Karpas-422 (cell line): ENCODE measurements around the gene LRP1B. TPM values are rescaled to one million over a fixed set of nuclear protein-coding genes. Genes with fewer than 3 reads are reported as not detected.

Experiments
- DNase-seq: peaks from one replicate; pipeline ENCODE4 v3.0.0-alpha.2; 2015
- H2AFZ ChIP-seq: fragments of 200-600 bp; sonication (generic); 2 replicates; pipeline ENCODE4 v1.6.1; 2014; ENCODE audit warnings: antibody characterized with exemption, low read length, mixed read lengths
- H3K27ac ChIP-seq: fragments of 200-600 bp; sonication (generic); 2 replicates; pipeline ENCODE4 v1.5.1; 2014; ENCODE audit warnings: mild to moderate bottlenecking, low read length, moderate library complexity
- H3K27me3 ChIP-seq: fragments of 200-600 bp; sonication (generic); 2 replicates; pipeline ENCODE4 v1.6.1; 2014; ENCODE audit warnings: low read length, mixed read lengths
- H3K36me3 ChIP-seq: fragments of 200-600 bp; sonication (generic); 2 replicates; pipeline ENCODE4 v1.6.1; 2014; ENCODE audit warnings: low read length, mixed read lengths; ENCODE audit not compliant: insufficient read depth
- H3K4me1 ChIP-seq: fragments of 200-600 bp; sonication (generic); 2 replicates; pipeline ENCODE4 v1.6.1; 2014; ENCODE audit warnings: mild to moderate bottlenecking, low read length, mixed read lengths
- H3K4me2 ChIP-seq: fragments of 200-600 bp; sonication (generic); 2 replicates; pipeline ENCODE4 v1.6.1; 2014; ENCODE audit warnings: low read length, low read depth, mild to moderate bottlenecking; ENCODE audit not compliant: poor library complexity, severe bottlenecking
- H3K4me3 ChIP-seq: fragments of 200-600 bp; sonication (generic); 2 replicates; pipeline ENCODE4 v1.5.1; 2014; ENCODE audit warnings: mild to moderate bottlenecking, antibody characterized with exemption, low read length, mixed read lengths
- H3K79me2 ChIP-seq: fragments of 200-600 bp; sonication (generic); 2 replicates; pipeline ENCODE4 v1.6.1; 2014; ENCODE audit warnings: mild to moderate bottlenecking, low read length, mixed read lengths
- H3K9ac ChIP-seq: fragments of 200-600 bp; sonication (generic); 2 replicates; pipeline ENCODE4 v1.6.0; 2014; ENCODE audit warnings: low read length
- H3K9me2 ChIP-seq: fragments of 200-600 bp; sonication (generic), shearing (Covaris generic); replicated peaks from 2 replicates; pipeline ENCODE4 v1.6.0; 2014; ENCODE audit warnings: mild to moderate bottlenecking, low read length, moderate library complexity; ENCODE audit not compliant: insufficient read depth
- H3K9me3 ChIP-seq: fragments of 300-700, 200-600 bp; sonication (generic); 2 replicates; pipeline ENCODE4 v1.6.1; 2014; ENCODE audit warnings: low read length, mixed read lengths
- H4K20me1 ChIP-seq: fragments of 200-600 bp; sonication (generic); 2 replicates; pipeline ENCODE4 v1.6.1; 2014; ENCODE audit warnings: mild to moderate bottlenecking, antibody characterized with exemption, low read length, low read depth; ENCODE audit not compliant: insufficient read depth
- total RNA-seq: library from RNA; depleted of rRNA; stranded (reverse); fragments of >200 nt; shearing (Covaris generic); gene quantifications from 2 replicates; pipeline ENCODE4 v1.2.3, GENCODE V29; 2014; ENCODE audit warnings: low replicate concordance

Gene LRP1B
- total RNA-seq, 1 experiment from 2014 or later, result not detected

DNA sequence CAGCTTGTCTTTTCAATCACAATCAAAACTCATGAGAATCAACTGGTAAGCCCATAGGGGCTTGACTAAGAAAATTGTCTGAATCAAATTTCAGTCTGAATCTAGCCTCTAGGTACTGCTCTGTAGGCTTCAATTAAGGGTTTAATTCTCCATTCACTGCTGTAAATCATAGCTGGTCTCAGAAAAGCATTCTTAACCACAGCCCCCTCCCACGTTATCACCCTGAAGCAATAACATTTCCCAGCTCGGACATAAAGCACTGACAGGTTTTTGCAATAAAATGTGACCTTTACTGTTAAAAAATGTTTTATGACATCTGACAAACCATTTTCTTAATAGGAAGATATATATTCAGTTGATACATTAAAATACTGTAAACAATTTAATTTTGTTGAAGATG is 55.0 kb downstream of the LRP1B start:
- Histone ChIP-seq H2AFZ (no peak overlapping the region), H3K4me3 (no peak overlapping the region), H3K79me2 (no peaks in the 10 kb centered on the region), H3K27me3 (no peaks in the 10 kb centered on the region), H4K20me1 (no peaks in the 10 kb centered on the region), H3K4me2 (no peak overlapping the region), H3K27ac (no peak overlapping the region), H3K9me3 (peaks cover 7% of the 10 kb centered on the region), H3K36me3 (no peaks in the 10 kb centered on the region), H3K4me1 (no peaks in the 10 kb centered on the region), H3K9me2 (no peaks in the 10 kb centered on the region), H3K9ac (no peak overlapping the region)
- DNase-seq, result no peak

DNA sequence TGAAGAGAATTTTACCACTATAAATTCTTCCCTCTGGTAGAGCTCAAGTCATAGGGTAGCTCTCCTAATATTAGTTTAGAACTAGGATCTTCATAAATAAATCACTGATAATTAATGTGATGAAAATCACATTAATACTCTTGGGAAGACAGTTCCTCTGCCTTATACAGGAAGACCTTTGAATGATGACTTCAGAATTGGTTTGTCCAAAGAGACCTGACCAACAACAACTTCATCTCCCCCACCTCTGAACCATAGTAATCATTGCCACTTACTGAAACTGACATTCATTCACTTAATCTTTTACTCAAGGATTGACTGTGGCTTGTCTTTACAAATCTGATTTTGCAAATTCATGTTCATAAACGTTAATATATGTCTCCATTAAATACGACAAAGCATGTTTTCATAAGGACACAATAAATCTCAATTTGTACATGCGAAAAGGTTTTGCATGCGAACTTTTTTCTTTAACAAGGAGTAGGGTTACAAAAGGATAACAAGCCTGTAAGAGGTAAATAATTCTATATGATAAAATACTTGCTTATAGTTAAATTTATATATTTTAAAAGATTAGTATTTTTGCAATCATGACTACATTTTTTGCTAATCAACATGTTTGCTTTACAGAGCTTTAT is 61.4 kb downstream of the LRP1B start:
- Histone ChIP-seq H3K36me3 (no peaks in the 10 kb centered on the region), H3K4me2 (no peak overlapping the region), H3K79me2 (no peaks in the 10 kb centered on the region), H3K9me3 (peaks cover 16% of the 10 kb centered on the region), H3K27ac (no peak overlapping the region), H3K9ac (no peak overlapping the region), H3K4me3 (no peak overlapping the region), H2AFZ (no peak overlapping the region), H3K27me3 (no peaks in the 10 kb centered on the region), H3K9me2 (no peaks in the 10 kb centered on the region), H4K20me1 (no peaks in the 10 kb centered on the region), H3K4me1 (no peaks in the 10 kb centered on the region)
- no peak for DNase-seq

DNA sequence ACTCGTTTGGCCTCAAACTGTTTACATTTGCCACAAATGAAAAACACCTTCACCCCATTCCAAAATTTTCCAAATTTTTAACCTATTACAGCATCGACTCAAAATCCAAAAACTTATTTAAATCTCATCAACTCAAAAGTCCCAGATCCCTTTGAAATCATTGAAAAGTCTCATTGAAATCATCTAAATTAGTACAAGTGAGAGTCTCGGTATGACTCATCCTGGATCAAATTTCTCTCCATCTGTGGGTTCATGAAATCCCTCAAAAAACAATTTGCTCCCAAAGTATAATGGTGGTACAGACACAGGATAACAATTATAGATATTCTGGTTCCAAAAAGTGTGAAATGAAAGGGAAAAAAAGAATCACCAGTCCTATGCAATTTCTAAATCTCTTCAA is 65.1 kb downstream of the LRP1B start:
- Histone ChIP-seq H3K4me1 (no peaks in the 10 kb centered on the region), H3K9ac (no peak overlapping the region), H3K27me3 (no peaks in the 10 kb centered on the region), H3K36me3 (no peaks in the 10 kb centered on the region), H3K27ac (no peak overlapping the region), H2AFZ (no peak overlapping the region), H4K20me1 (no peaks in the 10 kb centered on the region), H3K9me2 (no peaks in the 10 kb centered on the region), H3K9me3 (peaks cover 24% of the 10 kb centered on the region), H3K4me2 (no peak overlapping the region), H3K4me3 (no peak overlapping the region), H3K79me2 (no peaks in the 10 kb centered on the region)
- no peak for DNase-seq

DNA sequence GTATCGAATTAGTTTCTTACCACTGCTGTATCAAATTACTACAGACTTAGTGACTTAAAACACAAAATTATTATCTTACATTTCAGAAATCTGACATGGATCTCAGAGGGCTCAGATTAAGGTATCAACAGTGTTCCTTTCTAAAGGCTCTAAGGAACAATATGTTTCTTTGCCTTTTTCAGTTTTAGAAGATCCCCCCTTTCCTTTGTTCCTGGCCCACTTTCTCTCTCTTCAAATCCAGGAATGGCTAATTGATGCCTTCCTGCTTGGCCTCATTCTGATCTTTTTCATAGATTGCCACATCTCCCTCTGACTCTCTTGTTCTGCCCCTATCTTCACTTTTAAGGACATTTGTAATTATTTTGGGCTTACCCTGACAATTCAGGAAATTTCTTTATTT is 65.7 kb downstream of the LRP1B start:
- no peaks in the 10 kb centered on the region for H3K27me3 ChIP-seq
- no peak overlapping the region for H3K4me2 ChIP-seq
- no peak for DNase-seq
- no peak overlapping the region for H3K27ac ChIP-seq
- H3K9ac ChIP-seq, result no peak overlapping the region
- no peaks in the 10 kb centered on the region for H3K79me2 ChIP-seq
- no peak overlapping the region for H2AFZ ChIP-seq
- no peaks in the 10 kb centered on the region for H4K20me1 ChIP-seq
- H3K9me2 ChIP-seq, result no peaks in the 10 kb centered on the region
- H3K4me3 ChIP-seq, result no peak overlapping the region
- no peaks in the 10 kb centered on the region for H3K36me3 ChIP-seq
- peaks cover 29% of the 10 kb centered on the region for H3K9me3 ChIP-seq
- no peaks in the 10 kb centered on the region for H3K4me1 ChIP-seq

- Histone ChIP-seq H3K27ac (no peak overlapping the region), H2AFZ (no peak overlapping the region), H3K79me2 (no peaks in the 10 kb centered on the region), H3K4me1 (no peaks in the 10 kb centered on the region), H3K27me3 (no peaks in the 10 kb centered on the region), H3K9ac (no peak overlapping the region), H3K9me3 (peaks cover 40% of the 10 kb centered on the region), H3K4me2 (no peak overlapping the region), H3K9me2 (no peaks in the 10 kb centered on the region), H3K4me3 (no peak overlapping the region), H4K20me1 (no peaks in the 10 kb centered on the region), H3K36me3 (no peaks in the 10 kb centered on the region)
- no peak for DNase-seq
Observed at GRCh38 chr2:142061733-142062132, 69.1 kb downstream of the LRP1B start.

DNA sequence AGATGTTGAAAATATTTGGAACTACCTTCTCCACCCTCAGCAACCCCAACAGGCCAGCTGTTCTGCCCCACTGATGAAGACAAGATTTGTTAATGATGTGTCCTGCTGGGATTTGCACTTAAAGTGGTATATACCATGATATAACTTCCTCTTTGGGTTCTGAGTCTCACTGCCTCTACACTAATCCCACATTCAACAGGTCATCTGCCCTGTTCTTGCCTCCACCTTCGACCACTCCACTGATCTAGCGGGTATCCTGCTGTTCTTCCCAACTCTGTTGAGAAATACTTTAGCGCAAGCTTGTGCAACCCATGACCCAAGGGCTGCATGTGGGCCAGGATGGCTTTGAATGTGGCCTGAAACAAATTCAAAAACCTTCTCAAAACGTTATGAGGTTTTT is 72.7 kb downstream of the LRP1B start:
- no peaks in the 10 kb centered on the region for H3K4me1 ChIP-seq
- no peaks in the 10 kb centered on the region for H3K36me3 ChIP-seq
- H3K9ac ChIP-seq, result no peak overlapping the region
- H3K27ac ChIP-seq, result no peak overlapping the region
- H3K4me3 ChIP-seq, result no peak overlapping the region
- no peaks in the 10 kb centered on the region for H4K20me1 ChIP-seq
- H3K79me2 ChIP-seq, result no peaks in the 10 kb centered on the region
- no peak for DNase-seq
- H3K27me3 ChIP-seq, result no peaks in the 10 kb centered on the region
- no peaks in the 10 kb centered on the region for H3K9me2 ChIP-seq
- no peak overlapping the region for H3K4me2 ChIP-seq
- no peak overlapping the region for H2AFZ ChIP-seq
- H3K9me3 ChIP-seq, result peaks cover 44% of the 10 kb centered on the region

DNA sequence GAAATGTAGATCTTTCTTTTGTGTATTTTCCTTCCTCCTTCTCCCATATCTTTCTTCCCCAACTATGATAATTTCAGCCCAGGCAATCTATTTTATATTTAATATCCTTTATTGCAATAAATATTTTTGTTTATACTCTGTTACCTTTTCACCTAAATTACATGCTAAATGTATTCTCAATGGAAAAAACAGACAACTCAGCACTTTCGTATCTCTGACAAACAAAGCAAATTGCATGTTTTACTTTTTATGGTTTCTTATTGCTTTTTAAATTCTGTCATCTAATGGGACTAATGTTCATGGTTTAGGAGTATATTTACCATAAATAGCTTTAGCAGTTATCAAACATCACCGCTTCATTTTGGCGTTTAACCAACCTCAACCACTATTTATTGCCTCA is 74.0 kb downstream of the LRP1B start:
- H3K4me3 ChIP-seq, result no peak overlapping the region
- no peaks in the 10 kb centered on the region for H3K79me2 ChIP-seq
- H3K9me2 ChIP-seq, result no peaks in the 10 kb centered on the region
- no peak overlapping the region for H3K4me2 ChIP-seq
- H3K36me3 ChIP-seq, result no peaks in the 10 kb centered on the region
- no peaks in the 10 kb centered on the region for H4K20me1 ChIP-seq
- DNase-seq, result no peak
- no peak overlapping the region for H3K9ac ChIP-seq
- no peak overlapping the region for H2AFZ ChIP-seq
- no peaks in the 10 kb centered on the region for H3K27me3 ChIP-seq
- H3K27ac ChIP-seq, result no peak overlapping the region
- no peaks in the 10 kb centered on the region for H3K4me1 ChIP-seq
- peaks cover 39% of the 10 kb centered on the region for H3K9me3 ChIP-seq

DNA sequence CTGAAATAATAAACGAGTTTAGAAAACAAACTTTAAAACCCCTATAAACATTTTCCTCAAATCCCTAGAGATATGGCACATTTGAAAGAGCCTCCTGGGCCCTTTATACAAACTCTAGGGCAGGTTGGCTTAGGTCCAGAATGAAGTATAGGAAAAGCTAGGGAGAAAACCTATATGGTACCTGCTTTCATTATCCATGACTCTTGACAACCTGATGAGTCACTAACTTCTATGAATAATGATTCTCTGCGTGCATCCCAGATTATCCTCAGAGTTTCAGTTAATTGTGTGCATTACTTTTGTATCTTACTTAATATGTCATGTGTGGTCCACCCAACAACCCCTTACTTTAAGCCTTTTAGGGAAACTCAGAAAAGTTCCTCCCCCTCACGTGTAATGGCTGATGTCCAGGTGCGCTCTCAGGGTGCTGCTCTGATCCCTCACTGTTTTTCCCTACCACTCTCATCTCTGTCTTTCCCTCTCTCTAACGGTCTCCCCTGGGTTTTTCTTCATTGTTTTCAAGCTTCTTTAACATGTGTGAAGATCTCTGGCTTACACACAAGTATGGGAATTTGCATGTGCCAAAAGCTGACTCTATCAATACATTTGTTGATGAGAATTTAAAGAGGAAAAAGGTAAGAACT is 78.5 kb downstream of the LRP1B start:
- no peaks in the 10 kb centered on the region for H4K20me1 ChIP-seq
- H3K4me1 ChIP-seq, result no peaks in the 10 kb centered on the region
- no peak for DNase-seq
- H3K9me2 ChIP-seq, result no peaks in the 10 kb centered on the region
- no peak overlapping the region for H2AFZ ChIP-seq
- no peak overlapping the region for H3K9ac ChIP-seq
- no peaks in the 10 kb centered on the region for H3K36me3 ChIP-seq
- H3K9me3 ChIP-seq, result peaks cover 35% of the 10 kb centered on the region
- H3K27ac ChIP-seq, result no peak overlapping the region
- H3K27me3 ChIP-seq, result no peaks in the 10 kb centered on the region
- H3K4me3 ChIP-seq, result no peak overlapping the region
- H3K4me2 ChIP-seq, result no peak overlapping the region
- no peaks in the 10 kb centered on the region for H3K79me2 ChIP-seq
